ENCODE results near the gene GALNS. TPM values are rescaled to one million over a fixed set of nuclear protein-coding genes. Genes with fewer than 3 reads are reported as not detected.
A peak's percentile ranks its signal among the peaks of the same experiment; 100 is the strongest.

GALNS gene
- total RNA-seq, 1 donor from 2014 or later, result 32.8 TPM

DNA sequence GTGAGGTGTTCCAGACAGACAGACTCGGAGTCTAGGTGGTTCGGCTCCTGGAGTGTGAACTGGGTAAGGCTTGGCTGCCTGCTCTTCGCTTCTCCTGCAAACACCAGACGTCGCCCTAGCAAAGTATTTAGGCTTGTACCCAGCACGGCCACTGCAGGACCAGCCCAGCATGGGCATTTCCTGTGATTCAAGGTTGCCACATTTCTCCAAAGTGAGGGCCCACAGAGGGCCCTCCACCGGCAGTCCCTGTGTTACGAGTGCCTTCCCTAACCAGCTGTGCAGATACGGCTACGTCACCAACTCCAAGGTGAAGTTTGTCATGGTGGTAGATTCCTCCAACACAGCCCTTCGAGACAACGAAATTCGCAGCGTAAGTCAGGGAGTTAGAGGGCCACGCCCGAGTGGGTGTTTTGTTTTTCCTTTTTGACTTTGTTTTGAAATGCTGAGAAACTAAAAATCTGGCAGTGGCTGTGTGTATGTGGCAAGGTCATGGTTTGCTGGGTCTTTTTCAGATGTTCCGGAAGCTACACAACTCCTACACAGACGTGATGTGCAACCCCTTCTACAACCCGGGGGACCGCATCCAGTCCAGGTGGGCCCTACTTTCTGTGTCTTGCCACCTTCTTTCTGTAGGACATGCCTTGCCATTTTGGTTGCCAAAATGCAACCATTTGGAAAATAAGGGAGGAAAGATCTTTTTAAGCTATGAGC is 2.8 kb upstream of the GALNS start:
- H3K9me3 ChIP-seq, result no peaks in the 10 kb centered on the region
- H3K27me3 ChIP-seq, result no peaks in the 10 kb centered on the region
- intact Hi-C loops (cut with DNase I), result no loop called here
- TF ChIP-seq, protein P1, sequence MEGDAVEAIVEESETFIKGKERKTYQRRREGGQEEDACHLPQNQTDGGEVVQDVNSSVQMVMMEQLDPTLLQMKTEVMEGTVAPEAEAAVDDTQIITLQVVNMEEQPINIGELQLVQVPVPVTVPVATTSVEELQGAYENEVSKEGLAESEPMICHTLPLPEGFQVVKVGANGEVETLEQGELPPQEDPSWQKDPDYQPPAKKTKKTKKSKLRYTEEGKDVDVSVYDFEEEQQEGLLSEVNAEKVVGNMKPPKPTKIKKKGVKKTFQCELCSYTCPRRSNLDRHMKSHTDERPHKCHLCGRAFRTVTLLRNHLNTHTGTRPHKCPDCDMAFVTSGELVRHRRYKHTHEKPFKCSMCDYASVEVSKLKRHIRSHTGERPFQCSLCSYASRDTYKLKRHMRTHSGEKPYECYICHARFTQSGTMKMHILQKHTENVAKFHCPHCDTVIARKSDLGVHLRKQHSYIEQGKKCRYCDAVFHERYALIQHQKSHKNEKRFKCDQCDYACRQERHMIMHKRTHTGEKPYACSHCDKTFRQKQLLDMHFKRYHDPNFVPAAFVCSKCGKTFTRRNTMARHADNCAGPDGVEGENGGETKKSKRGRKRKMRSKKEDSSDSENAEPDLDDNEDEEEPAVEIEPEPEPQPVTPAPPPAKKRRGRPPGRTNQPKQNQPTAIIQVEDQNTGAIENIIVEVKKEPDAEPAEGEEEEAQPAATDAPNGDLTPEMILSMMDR (IDR thresholded peaks at IDR 0.05), result no peak
- H3K4me1 ChIP-seq, result peaks cover 27% of the 10 kb centered on the region
- no peak overlapping the region for H3K27ac ChIP-seq
- no peak overlapping the region for H3K4me3 ChIP-seq
- DNase-seq (no peak), ATAC-seq (no peak)
- peaks cover 46% of the 10 kb centered on the region for H3K36me3 ChIP-seq

DNA sequence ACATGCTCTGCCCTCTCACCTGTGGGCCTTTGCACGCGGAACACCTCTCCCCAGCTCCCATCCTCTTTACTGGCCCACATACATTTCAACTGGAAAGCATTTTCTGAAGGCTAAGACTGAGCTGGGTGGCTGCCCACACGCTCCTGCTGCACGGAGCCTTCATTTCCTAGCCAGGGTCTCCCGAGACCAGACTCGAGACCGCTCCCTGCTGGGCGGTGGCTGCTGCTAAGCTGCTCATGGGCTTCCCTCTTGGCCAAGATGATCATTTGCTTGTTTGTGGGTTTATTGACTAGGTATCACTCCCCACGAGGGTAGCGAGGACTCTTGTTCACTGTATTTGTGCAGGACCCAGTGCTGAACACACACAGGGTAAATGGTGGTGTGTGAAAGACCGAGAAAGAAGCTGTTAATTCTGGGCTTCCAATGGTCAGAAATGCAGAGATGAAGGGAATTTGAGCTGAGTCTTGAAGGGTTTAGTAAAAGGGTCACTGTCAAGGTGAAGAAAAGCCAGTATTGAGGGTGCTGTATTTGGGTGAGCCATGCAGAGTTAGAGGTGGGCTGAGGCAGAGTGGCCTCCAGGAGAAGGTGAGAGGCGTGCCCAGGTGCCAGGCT is 1.1 kb upstream of the GALNS start:
- peak; percentile 91 for DNase-seq
- intact Hi-C loops (cut with DNase I), result no loop called here
- TF ChIP-seq, protein P1 (IDR thresholded peaks at IDR 0.05), result peak; percentile 72
- no peaks in the 10 kb centered on the region for H3K9me3 ChIP-seq
- ATAC-seq, result peak; percentile 70
- H3K27ac ChIP-seq, result peak overlapping the region; percentile 92
- peaks cover 42% of the 10 kb centered on the region for H3K36me3 ChIP-seq
- H3K4me3 ChIP-seq, result peak overlapping the region; percentile 100
- no peaks in the 10 kb centered on the region for H3K27me3 ChIP-seq
- peaks cover 38% of the 10 kb centered on the region for H3K4me1 ChIP-seq

DNA sequence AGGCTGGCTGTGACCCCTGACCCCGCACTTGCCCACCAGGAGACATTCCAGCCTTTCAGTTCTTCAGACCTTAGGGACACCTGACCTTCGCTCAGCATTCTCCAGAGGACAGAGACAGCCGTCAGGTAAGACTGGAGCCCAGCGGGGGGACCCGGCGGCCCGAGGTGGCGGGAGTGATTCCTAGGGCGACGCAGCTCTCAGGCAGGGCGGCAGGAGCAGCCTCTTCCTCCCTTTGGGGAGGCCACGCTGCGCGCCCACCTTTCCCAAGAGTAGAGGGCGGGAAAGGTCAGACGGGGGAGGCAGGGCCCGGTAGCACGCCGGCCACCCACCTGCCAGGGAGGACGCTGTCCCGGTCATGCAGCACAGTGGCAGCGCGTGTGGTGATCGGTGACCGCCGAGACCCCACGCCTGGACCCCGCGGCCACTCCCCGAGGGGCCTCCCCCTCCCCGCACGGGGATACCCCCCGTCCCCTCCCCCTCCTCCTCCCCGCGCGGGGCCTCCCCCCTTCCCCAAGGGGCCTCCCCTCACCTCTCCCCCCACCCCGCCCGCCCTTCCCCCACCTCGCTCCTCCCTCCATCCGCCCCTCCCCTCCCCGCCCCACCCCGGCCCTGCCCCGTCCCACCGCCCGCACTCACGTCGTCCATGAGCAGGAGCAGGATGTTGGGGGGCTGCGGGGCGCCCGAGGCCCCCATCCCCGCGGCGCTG is 472 bp downstream of the GALNS start:
- DNase-seq, result peak; percentile 71
- H3K27me3 ChIP-seq, result no peaks in the 10 kb centered on the region
- TF ChIP-seq, protein P1 (IDR thresholded peaks at IDR 0.05), result no peak
- H3K4me3 ChIP-seq, result peak overlapping the region; percentile 100
- ATAC-seq, result no peak
- H3K27ac ChIP-seq, result peak overlapping the region; percentile 92
- peaks cover 38% of the 10 kb centered on the region for H3K4me1 ChIP-seq
- peaks cover 26% of the 10 kb centered on the region for H3K36me3 ChIP-seq
- intact Hi-C loops (cut with DNase I), result no loop called here
- H3K9me3 ChIP-seq, result no peaks in the 10 kb centered on the region

DNA sequence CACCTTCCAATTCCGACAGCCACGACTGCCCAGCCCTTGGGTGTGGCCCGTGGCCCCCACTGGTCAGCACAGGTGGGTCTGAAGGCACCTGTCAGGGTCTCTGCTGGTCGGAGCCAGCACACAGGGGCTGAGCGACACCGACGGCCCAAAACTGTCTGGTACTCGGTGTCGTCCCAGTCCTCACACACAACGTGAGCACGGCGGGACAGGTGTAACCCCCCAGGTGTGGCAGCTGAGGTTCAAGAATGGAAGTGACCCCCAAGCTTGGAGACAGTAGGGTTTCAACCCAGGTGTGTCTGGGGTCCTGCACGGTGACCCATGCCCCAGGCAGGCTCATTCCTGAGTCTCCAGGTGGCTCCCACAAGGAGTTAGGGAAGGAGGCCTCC is 1.0 kb downstream of the GALNS start:
- Histone ChIP-seq H3K4me3 (peak overlapping the region; percentile 100), H3K27me3 (no peaks in the 10 kb centered on the region), H3K9me3 (no peaks in the 10 kb centered on the region), H3K4me1 (peaks cover 38% of the 10 kb centered on the region), H3K36me3 (peaks cover 20% of the 10 kb centered on the region), H3K27ac (peak overlapping the region; percentile 92)
- TF ChIP-seq, protein P1 (IDR thresholded peaks at IDR 0.05), result no peak
- intact Hi-C loops (cut with DNase I), result no loop called here
- no peak for DNase-seq
- no peak for ATAC-seq

DNA sequence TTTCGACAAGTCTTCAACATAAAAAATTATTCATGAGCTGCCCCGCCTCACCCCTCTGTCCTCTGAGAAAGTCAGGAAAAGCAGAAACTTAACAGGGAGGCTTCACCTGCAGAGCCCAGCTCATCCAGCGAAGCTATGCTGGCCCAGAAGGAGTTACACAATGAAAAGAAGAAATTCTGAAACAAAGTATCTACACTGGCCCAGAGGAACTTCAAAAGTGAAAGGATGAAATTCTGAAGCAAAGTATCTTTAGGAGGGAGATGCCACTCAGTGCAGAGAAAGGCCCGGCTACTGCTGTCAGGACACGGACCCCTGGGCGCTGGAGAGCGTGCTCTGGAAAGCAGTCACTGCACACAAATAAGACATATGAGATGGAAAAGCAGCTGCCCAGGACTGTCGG is 1.6 kb downstream of the GALNS start:
- no peak for ATAC-seq
- TF ChIP-seq, protein P1 (IDR thresholded peaks at IDR 0.05), result no peak
- DNase-seq, result no peak
- Histone ChIP-seq H3K36me3 (peaks cover 15% of the 10 kb centered on the region), H3K27ac (no peak overlapping the region), H3K4me3 (no peak overlapping the region), H3K9me3 (no peaks in the 10 kb centered on the region), H3K4me1 (peaks cover 38% of the 10 kb centered on the region), H3K27me3 (no peaks in the 10 kb centered on the region)
- intact Hi-C loops (cut with DNase I), result no loop called here

Measured in upper lobe of right lung (tissue), 1 donor.